Uterus (tissue), 2 donors: ENCODE measurements around the gene CTDNEP1.

Source experiments
- POLR2A ChIP-seq, 2 donors: fragments of 450-650 bp; IDR thresholded peaks; one replicate each; pipeline ENCODE4 v1.6.1; 2016; ENCODE audit warnings: antibody characterized with exemption in 2 of 2, mild to moderate bottlenecking in 1 of 2, moderate library complexity in 1 of 2
- TF ChIP-seq, protein P1 (sequence below), 4 experiments: fragments of 200-600 bp in 2 of 4; fragments of 450-650 bp in 2 of 4; sonication (generic) in 2 of 4; IDR thresholded peaks; one replicate each; pipeline ENCODE4 v1.5.1; 2016 to 2019; ENCODE audit warnings: antibody characterized with exemption in 4 of 4, mild to moderate bottlenecking in 2 of 4, moderate library complexity in 1 of 4

DNA sequence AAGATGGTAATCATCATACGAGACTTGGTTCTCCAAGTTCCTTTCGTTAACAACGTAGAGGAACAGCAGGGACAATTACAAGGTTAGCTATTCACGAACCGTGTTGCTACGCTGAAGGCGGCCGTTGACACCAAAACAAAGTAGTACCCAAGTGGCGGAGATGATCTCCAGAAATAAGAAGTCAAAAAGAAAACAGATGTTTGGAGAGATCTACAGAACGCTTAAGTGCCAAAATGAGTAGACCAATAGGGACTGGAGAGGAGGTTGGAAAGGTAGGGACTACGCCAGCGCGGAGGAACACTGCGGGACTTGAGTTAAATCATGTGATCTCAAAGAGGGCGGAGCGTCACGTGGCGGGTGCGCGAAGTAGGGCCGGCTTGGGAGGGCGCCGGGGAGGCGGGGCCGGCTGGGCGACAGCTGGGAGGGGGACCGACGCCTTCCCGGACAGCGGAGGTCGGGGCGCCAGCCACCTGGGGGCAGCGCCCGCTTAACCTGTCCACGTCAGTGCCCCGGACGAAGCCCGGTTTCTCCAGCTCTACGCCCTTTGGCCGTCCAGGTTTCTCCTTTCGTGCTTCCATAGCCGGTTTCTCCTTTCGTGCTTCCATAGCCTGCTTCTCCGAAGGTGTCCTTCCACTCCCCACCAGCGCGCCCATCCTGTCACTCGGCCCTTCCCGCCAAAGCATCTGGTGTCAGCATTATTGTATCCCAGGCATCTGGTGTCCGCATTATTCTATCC is 8.6 kb downstream of the CTDNEP1 start:
- TF ChIP-seq, protein P1, sequence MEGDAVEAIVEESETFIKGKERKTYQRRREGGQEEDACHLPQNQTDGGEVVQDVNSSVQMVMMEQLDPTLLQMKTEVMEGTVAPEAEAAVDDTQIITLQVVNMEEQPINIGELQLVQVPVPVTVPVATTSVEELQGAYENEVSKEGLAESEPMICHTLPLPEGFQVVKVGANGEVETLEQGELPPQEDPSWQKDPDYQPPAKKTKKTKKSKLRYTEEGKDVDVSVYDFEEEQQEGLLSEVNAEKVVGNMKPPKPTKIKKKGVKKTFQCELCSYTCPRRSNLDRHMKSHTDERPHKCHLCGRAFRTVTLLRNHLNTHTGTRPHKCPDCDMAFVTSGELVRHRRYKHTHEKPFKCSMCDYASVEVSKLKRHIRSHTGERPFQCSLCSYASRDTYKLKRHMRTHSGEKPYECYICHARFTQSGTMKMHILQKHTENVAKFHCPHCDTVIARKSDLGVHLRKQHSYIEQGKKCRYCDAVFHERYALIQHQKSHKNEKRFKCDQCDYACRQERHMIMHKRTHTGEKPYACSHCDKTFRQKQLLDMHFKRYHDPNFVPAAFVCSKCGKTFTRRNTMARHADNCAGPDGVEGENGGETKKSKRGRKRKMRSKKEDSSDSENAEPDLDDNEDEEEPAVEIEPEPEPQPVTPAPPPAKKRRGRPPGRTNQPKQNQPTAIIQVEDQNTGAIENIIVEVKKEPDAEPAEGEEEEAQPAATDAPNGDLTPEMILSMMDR (IDR thresholded peaks at IDR 0.05): no peak
- peak; percentile 47 to 65 for TF ChIP-seq POLR2A (IDR thresholded peaks at IDR 0.05)
